Measurements from ENCODE around the gene CASK. TPM values are rescaled to one million over a fixed set of nuclear protein-coding genes. Genes with fewer than 3 reads are reported as not detected.

Gene CASK
- total RNA-seq, 1 donor from 2014 or later = 23.0 TPM

GRCh38 chrX:41759817-41760216, 163.5 kb downstream of the CASK start:
- TF ChIP-seq, protein P1, sequence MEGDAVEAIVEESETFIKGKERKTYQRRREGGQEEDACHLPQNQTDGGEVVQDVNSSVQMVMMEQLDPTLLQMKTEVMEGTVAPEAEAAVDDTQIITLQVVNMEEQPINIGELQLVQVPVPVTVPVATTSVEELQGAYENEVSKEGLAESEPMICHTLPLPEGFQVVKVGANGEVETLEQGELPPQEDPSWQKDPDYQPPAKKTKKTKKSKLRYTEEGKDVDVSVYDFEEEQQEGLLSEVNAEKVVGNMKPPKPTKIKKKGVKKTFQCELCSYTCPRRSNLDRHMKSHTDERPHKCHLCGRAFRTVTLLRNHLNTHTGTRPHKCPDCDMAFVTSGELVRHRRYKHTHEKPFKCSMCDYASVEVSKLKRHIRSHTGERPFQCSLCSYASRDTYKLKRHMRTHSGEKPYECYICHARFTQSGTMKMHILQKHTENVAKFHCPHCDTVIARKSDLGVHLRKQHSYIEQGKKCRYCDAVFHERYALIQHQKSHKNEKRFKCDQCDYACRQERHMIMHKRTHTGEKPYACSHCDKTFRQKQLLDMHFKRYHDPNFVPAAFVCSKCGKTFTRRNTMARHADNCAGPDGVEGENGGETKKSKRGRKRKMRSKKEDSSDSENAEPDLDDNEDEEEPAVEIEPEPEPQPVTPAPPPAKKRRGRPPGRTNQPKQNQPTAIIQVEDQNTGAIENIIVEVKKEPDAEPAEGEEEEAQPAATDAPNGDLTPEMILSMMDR (IDR thresholded peaks at IDR 0.05) = no peak
- POLR2A ChIA-PET = interaction anchor here (0.7 kb wide), 1 partner anchor 67 kb away, joined by 3 read pairs; no protein-coding TSS in a partner anchor
- no peak for DNase-seq

DNA sequence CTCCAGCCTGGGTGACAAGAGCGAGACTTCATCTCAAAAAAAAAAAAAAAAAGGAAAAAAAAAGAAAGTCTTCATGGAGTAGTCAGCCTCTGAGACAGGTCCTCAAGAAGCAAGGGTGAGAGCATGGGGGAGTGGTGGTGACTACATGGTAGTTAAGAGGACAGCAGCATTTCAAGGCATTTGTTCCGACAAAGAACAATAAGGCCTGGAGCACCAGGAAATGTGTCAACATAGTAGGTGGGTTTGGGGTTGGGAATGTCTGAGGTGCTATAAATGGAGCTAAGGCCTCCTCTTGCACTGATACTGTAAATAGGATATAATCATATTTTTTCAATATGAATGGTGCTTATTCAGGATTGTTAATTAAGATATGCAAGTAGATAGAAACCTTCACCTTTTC, 165.0 kb downstream of the CASK start:
- TF ChIP-seq, protein P1 (IDR thresholded peaks at IDR 0.05) = no peak
- DNase-seq (no peak), ATAC-seq (ENCODE audit: low read depth) (no peak)
- Mint-ChIP-seq H3K4me1 (peaks cover 1% of the 10 kb centered on the region), H3K27ac (no peak overlapping the region), H3K4me3 (no peak overlapping the region), H3K27me3 (no peaks in the 10 kb centered on the region), H3K9me3 (no peaks in the 10 kb centered on the region), H3K36me3 (ENCODE audit: low read depth) (peaks cover 2% of the 10 kb centered on the region)
- ChIA-PET POLR2A (no interaction called here), CTCF (interaction anchor here (1.0 to 3.6 kb wide), 4 partner anchors 200 to 578 kb away, joined by 3 to 32 read pairs (median 11); no protein-coding TSS in a partner anchor)
- intact Hi-C loops (cut with micrococcal nuclease) = loop anchor here (2.0 kb wide), 2 partner anchors 24 to 482 kb away; no protein-coding TSS in a partner anchor

More at GRCh38 chrX:41759817-41760216, 163.5 kb downstream of the CASK start:
- no peaks in the 10 kb centered on the region for H3K36me3 Mint-ChIP-seq (ENCODE audit: low read depth)
- no peak overlapping the region for H3K4me3 Mint-ChIP-seq
- CTCF ChIA-PET = interaction anchor here (0.8 to 3.6 kb wide), 16 partner anchors 12 to 579 kb away, joined by 3 to 32 read pairs (median 4); no protein-coding TSS in a partner anchor
- no peak for ATAC-seq (ENCODE audit: low read depth)
- peaks cover 1% of the 10 kb centered on the region for H3K4me1 Mint-ChIP-seq
- intact Hi-C loops (cut with micrococcal nuclease) = loop anchor here (1.0 to 5.0 kb wide), 4 partner anchors 25 to 578 kb away; no protein-coding TSS in a partner anchor
- H3K27ac Mint-ChIP-seq = no peak overlapping the region
- H3K27me3 Mint-ChIP-seq = no peaks in the 10 kb centered on the region
- H3K9me3 Mint-ChIP-seq = no peaks in the 10 kb centered on the region

DNA sequence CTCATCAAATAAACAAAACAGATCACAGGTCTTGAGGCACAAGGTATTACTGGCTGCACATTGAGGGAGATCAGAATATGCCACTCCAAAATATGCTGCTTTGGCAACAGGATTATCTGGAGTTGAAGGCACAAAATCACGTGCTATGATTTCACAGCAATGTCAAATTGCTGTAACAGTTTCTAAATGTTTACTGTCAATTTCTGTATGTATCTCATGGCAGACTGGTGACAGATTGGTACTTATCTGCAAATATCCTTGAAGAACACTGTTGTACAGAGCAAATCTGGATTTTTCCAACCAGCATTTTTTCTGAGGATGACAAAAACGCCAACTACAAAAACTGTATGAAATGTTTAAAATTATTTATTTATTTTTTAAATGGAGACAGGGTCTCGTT, 172.6 kb downstream of the CASK start:
- POLR2A ChIA-PET = no interaction called here
- TF ChIP-seq, protein P1 (IDR thresholded peaks at IDR 0.05) = no peak
- intact Hi-C loops (cut with micrococcal nuclease) = no loop called here
- CTCF ChIA-PET = no interaction called here
- peaks cover 1% of the 10 kb centered on the region for H3K4me1 Mint-ChIP-seq
- no peak for DNase-seq
- no peak overlapping the region for H3K27ac Mint-ChIP-seq
- peaks cover 5% of the 10 kb centered on the region for H3K36me3 Mint-ChIP-seq (ENCODE audit: low read depth)
- H3K27me3 Mint-ChIP-seq = no peaks in the 10 kb centered on the region
- H3K9me3 Mint-ChIP-seq = no peaks in the 10 kb centered on the region
- no peak for ATAC-seq (ENCODE audit: low read depth)
- no peak overlapping the region for H3K4me3 Mint-ChIP-seq

- DNase-seq (no peak), ATAC-seq (ENCODE audit: low read depth) (no peak)
- H3K27ac Mint-ChIP-seq = no peak overlapping the region
- H3K9me3 Mint-ChIP-seq = no peaks in the 10 kb centered on the region
- CTCF ChIA-PET = no interaction called here
- intact Hi-C loops (cut with micrococcal nuclease) = no loop called here
- no peaks in the 10 kb centered on the region for H3K27me3 Mint-ChIP-seq
- peaks cover 13% of the 10 kb centered on the region for H3K36me3 Mint-ChIP-seq (ENCODE audit: low read depth)
- POLR2A ChIA-PET = no interaction called here
- TF ChIP-seq, protein P1 (IDR thresholded peaks at IDR 0.05) = no peak
- H3K4me3 Mint-ChIP-seq = no peak overlapping the region
- peaks cover 35% of the 10 kb centered on the region for H3K4me1 Mint-ChIP-seq
Observed at GRCh38 chrX:41739871-41740270, 183.5 kb downstream of the CASK start.

DNA sequence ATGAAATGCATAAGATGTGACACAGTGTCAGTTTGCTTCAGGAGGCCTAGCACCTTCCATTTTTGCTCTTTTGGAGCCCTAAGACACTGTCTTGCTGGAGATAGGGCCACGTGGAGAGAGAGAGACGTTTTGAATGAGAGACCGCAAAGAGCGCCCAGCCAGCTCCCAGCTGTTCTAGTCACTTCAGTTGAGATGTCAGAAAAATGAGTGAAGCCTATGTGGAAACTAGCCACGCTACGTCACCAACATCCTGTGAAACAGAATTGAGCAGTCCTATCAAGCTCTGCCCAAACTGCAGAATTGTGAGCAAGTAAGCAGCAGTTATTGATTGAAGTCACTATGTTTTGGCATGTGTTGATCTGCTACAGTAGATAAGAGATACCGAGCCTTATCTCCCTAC, 186.3 kb downstream of the CASK start:
- Mint-ChIP-seq H3K27me3 (no peaks in the 10 kb centered on the region), H3K36me3 (ENCODE audit: low read depth) (no peaks in the 10 kb centered on the region), H3K9me3 (no peaks in the 10 kb centered on the region), H3K27ac (no peak overlapping the region), H3K4me3 (no peak overlapping the region), H3K4me1 (peaks cover 45% of the 10 kb centered on the region)
- no peak for ATAC-seq (ENCODE audit: low read depth)
- no peak for DNase-seq
- TF ChIP-seq, protein P1 (IDR thresholded peaks at IDR 0.05) = no peak
- CTCF ChIA-PET = no interaction called here
- POLR2A ChIA-PET = no interaction called here
- intact Hi-C loops (cut with micrococcal nuclease) = no loop called here
